K562 (cell line): ENCODE data around the gene POM121. TPM values are rescaled to one million over a fixed set of nuclear protein-coding genes. Genes with fewer than 3 reads are reported as not detected.
"Not testable (repeated sequence)": the region's sequence is repeated elsewhere in the genome, so short reads cannot be mapped to it uniquely, and the experiment has no call there.

ENCODE experiments used
- ATAC-seq: fragments of 200-7000 bp; cut with Tn5 transposase; 3 replicates; pipeline ENCODE4 v1.9.1; 2020; ENCODE audit warnings: moderate library complexity
- BruUV-seq: library from RNA; stranded (reverse); fragments of 400-500 nt; replicated peaks from 2 replicates; lab custom pipeline; 2021; lab: Mats Ljungman, UMichigan
- CTCF ChIA-PET: fragments of 300-600 bp; formaldehyde crosslinking; extraction: SDS; loops from one replicate; lab custom pipeline; 2021; ENCODE audit warnings: low intra/inter-chr PET ratio; lab: Yijun Ruan, JAX
- POLR2A ChIA-PET: fragments of 300-600, 350-650 bp; sonication (Branson Sonifier 250); formaldehyde crosslinking; extraction: SDS; loops from one replicate; lab custom pipeline; 2021; ENCODE audit warnings: antibody characterized with exemption, inconsistent platforms; lab: Yijun Ruan, JAX
- DNase-seq, 4 experiments: peaks; one replicate each; pipeline versions ENCODE4 v3.0.0 to v3.0.0-alpha.2; 2011 to 2018; ENCODE audit warnings: low spot score in 3 of 4, mixed read lengths in 3 of 4; ENCODE audit errors: extremely low read depth in 1 of 4
- FAIRE-seq: peaks from 2 replicates; lab custom pipeline; 2011; peaks lifted over from hg19 to GRCh38; lab: Jason Lieb, UNC
- H2AFZ ChIP-seq: 2 replicates; pipeline ENCODE4 v1.6.0; 2011; ENCODE audit warnings: low read depth, low read length, control low read depth, inconsistent platforms
- H3K27ac ChIP-seq: fragments of 200-600 bp; 3 replicates; pipeline ENCODE4 v1.8.0; 2011; ENCODE audit warnings: low read depth, mild to moderate bottlenecking, control low read depth, inconsistent platforms, low read length, moderate library complexity, mixed read lengths; ENCODE audit errors: extremely low read depth
- H3K27me3 ChIP-seq, 2 experiments: fragments of 300-600 bp in 1 of 2; 2 replicates in 1 of 2; 3 replicates in 1 of 2; pipeline versions ENCODE4 v1.6.0 to v1.8.0; 2011; ENCODE audit warnings: inconsistent platforms in 2 of 2, low read length in 2 of 2, mild to moderate bottlenecking in 1 of 2, mixed read lengths in 1 of 2, moderate library complexity in 1 of 2; ENCODE audit not compliant: control insufficient read depth in 2 of 2, insufficient read depth in 2 of 2
- H3K36me3 ChIP-seq: fragments of 300-600 bp; 3 replicates; pipeline ENCODE4 v1.8.0; 2011; ENCODE audit warnings: mild to moderate bottlenecking, low read length, inconsistent platforms; ENCODE audit not compliant: control insufficient read depth, insufficient read depth
- H3K4me1 ChIP-seq, 2 experiments: fragments of 200-600 bp in 1 of 2; replicated peaks in 1 of 2; 2 replicates in 1 of 2; 3 replicates in 1 of 2; pipeline versions ENCODE4 v1.5.1 to v1.8.0; 2011; ENCODE audit warnings: inconsistent platforms in 2 of 2, low read length in 2 of 2, mild to moderate bottlenecking in 1 of 2, mixed read lengths in 1 of 2, moderate library complexity in 1 of 2; ENCODE audit not compliant: control insufficient read depth in 2 of 2, insufficient read depth in 2 of 2
- H3K4me2 ChIP-seq: 2 replicates; pipeline ENCODE4 v1.6.1; 2011; ENCODE audit warnings: low read length, control low read depth, inconsistent platforms, mixed read lengths; ENCODE audit not compliant: insufficient read depth
- H3K4me3 ChIP-seq: fragments of 200-600 bp; sonication (generic), shearing (Covaris generic); 2 replicates; pipeline ENCODE4 v1.5.1; 2016; ENCODE audit warnings: control low read depth, inconsistent platforms
- H3K79me2 ChIP-seq: fragments of 200-600 bp; 3 replicates; pipeline ENCODE4 v1.8.0; 2011; ENCODE audit warnings: low read length, inconsistent platforms; ENCODE audit not compliant: control insufficient read depth, insufficient read depth
- H3K9ac ChIP-seq, 2 experiments: 2 replicates each; pipeline versions ENCODE4 v1.6.0 to v1.6.1; 2011; ENCODE audit warnings: low read depth in 2 of 2, low read length in 2 of 2, control low read depth in 1 of 2, inconsistent platforms in 1 of 2, mild to moderate bottlenecking in 1 of 2, mixed read lengths in 1 of 2; ENCODE audit not compliant: insufficient read depth in 1 of 2
- H3K9me1 ChIP-seq: one replicate; pipeline ENCODE4 v1.6.0; 2011; ENCODE audit warnings: inconsistent platforms, mild to moderate bottlenecking, low read length, moderate library complexity; ENCODE audit not compliant: control insufficient read depth, insufficient read depth
- H3K9me3 ChIP-seq: replicated peaks from 2 replicates; pipeline ENCODE4 v1.5.1; 2011; ENCODE audit warnings: low read depth, low read length, inconsistent platforms; ENCODE audit not compliant: control insufficient read depth, insufficient read depth
- H4K20me1 ChIP-seq: replicated peaks from 2 replicates; pipeline ENCODE4 v1.6.1; 2011; ENCODE audit warnings: low read length, inconsistent platforms, mixed read lengths; ENCODE audit not compliant: control insufficient read depth, insufficient read depth
- ELF1 ChIP-seq: fragments of 200-800 bp; sonication (Bioruptor generic); IDR thresholded peaks from 2 replicates; pipeline ENCODE4 v1.6.1; 2016; ENCODE audit warnings: missing genetic modification characterization, missing compliant biosample characterization
- GABPA ChIP-seq: fragments of 200-800 bp; sonication (Bioruptor generic); conservative IDR thresholded peaks from 2 replicates; pipeline ENCODE4 v1.6.1; 2016; ENCODE audit warnings: low read depth, missing genetic modification characterization, missing compliant biosample characterization
- NR2C1 ChIP-seq, 2 experiments: fragments of 450-650 bp; IDR thresholded peaks; 2 replicates each; pipeline ENCODE4 v1.6.1; 2017; ENCODE audit warnings: mild to moderate bottlenecking in 2 of 2, antibody characterized with exemption in 1 of 2, inconsistent platforms in 1 of 2, missing compliant biosample characterization in 1 of 2, missing genetic modification characterization in 1 of 2
- NR2C2 ChIP-seq, 2 experiments: fragments of 200-800 bp in 1 of 2; sonication (Bioruptor generic) in 1 of 2; sonication (generic) in 1 of 2; formaldehyde crosslinking in 1 of 2; IDR thresholded peaks; 2 replicates each; pipeline versions ENCODE4 v1.6.1 to v1.8.0; 2016 to 2022; ENCODE audit warnings: mild to moderate bottlenecking in 1 of 2, missing compliant biosample characterization in 1 of 2, missing genetic modification characterization in 1 of 2, missing genetic modification reagents in 1 of 2
- PHF8 ChIP-seq: fragments of 200-600 bp; sonication (generic); IDR thresholded peaks from 2 replicates; pipeline ENCODE4 v1.6.1; 2012; ENCODE audit warnings: mixed run types, mild to moderate bottlenecking, inconsistent platforms, low read length, moderate library complexity, borderline replicate concordance
- WGBS: fragments of 100-300 bp; shearing (Covaris generic); methylation state at CpG from one replicate; pipeline ENCODE4 v1.1.6; 2016; ENCODE audit warnings: low coverage, mixed read lengths; ENCODE audit not compliant: insufficient coverage; ENCODE audit errors: missing lambda C conversion rate; 5-methylcytosine and 5-hydroxymethylcytosine counted together
- in situ Hi-C: fragments of 300-500 bp; cut with MboI; formaldehyde crosslinking; loops from 4 replicates; pipeline ENCODE4 v1.15.0; 2018; ENCODE audit warnings: inconsistent platforms, mixed read lengths
- intact Hi-C: fragments of 100-400 bp; cut with micrococcal nuclease; formaldehyde crosslinking; loops from 2 replicates; pipeline ENCODE4 v1.14.2; 2022
- polyA plus RNA-seq, 8 experiments: library from polyadenylated mRNA; depleted of rRNA in 4 of 8; stranded (reverse) in 5 of 8; unstranded in 3 of 8; fragments of >200 nt; fragmentation: Nextera tagmentation in 2 of 8; fragmentation: Illumina TruSeq in 1 of 8; extraction: Ambion mirVana in 2 of 8; extraction: Trizol in 1 of 8; gene quantifications; 2 replicates each; pipeline versions ENCODE4 v1.2.1 to v1.2.3, GENCODE V29; 2011 to 2014; ENCODE audit warnings: inconsistent platforms in 1 of 8, missing spikeins in 1 of 8
- total RNA-seq, 7 experiments: library from RNA; depleted of rRNA in 6 of 7; stranded (reverse); fragments of >200 nt in 6 of 7; fragmentation: Illumina TruSeq in 2 of 7; extraction: Trizol in 2 of 7; gene quantifications; 2 replicates each; pipeline versions ENCODE4 v1.2.1 to v1.2.3, GENCODE V29; 2011 to 2021; ENCODE audit warnings: low replicate concordance in 1 of 7
- TF ChIP-seq, protein P1 (sequence below), 2 experiments: fragments of 450-650 bp in 1 of 2; sonication (generic) in 1 of 2; formaldehyde crosslinking in 1 of 2; IDR thresholded peaks; 2 replicates each; pipeline versions ENCODE4 v1.7.1 to v1.9.0; 2016 to 2022; ENCODE audit warnings: inconsistent platforms in 1 of 2, mild to moderate bottlenecking in 1 of 2, missing genetic modification reagents in 1 of 2

The POM121 gene
- total and polyA plus RNA-seq, 9 of the 15 experiments (the other 6 are each of a cell fraction or from before 2014, with no cell fraction given) = 3.6 to 112 (median 12.5) TPM

DNA sequence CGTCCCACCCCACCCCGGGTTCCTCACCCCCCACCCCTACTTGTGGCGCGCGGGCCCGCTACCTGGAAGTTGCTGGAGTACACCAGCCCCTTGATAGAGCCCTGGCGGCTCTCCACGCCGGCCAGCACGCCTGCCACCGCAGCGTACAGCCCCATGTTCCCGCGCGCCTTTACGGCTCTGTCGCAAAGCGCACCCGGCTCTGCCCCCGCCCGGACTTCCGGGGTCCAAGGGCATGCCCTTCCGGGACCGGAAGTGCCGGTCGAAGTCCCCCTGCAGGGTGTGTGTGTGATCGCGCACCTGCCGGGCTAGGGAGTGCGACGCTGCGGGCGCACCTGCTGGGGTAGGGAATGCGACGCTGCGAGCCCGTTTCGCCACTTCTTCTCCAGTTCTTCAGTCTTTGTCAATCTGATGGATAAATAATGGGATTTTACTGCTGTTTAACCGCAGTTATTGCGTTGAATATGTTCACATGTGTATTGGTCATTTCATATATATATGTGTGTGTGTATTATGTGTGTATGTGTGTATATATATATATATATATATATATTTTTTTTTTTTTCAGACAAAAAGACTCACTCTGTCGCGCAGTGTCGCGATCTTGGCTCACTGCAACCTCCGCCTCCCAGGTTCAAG lies 29.8 kb downstream of the POM121 start (continued):
- TF ChIP-seq, protein P1, sequence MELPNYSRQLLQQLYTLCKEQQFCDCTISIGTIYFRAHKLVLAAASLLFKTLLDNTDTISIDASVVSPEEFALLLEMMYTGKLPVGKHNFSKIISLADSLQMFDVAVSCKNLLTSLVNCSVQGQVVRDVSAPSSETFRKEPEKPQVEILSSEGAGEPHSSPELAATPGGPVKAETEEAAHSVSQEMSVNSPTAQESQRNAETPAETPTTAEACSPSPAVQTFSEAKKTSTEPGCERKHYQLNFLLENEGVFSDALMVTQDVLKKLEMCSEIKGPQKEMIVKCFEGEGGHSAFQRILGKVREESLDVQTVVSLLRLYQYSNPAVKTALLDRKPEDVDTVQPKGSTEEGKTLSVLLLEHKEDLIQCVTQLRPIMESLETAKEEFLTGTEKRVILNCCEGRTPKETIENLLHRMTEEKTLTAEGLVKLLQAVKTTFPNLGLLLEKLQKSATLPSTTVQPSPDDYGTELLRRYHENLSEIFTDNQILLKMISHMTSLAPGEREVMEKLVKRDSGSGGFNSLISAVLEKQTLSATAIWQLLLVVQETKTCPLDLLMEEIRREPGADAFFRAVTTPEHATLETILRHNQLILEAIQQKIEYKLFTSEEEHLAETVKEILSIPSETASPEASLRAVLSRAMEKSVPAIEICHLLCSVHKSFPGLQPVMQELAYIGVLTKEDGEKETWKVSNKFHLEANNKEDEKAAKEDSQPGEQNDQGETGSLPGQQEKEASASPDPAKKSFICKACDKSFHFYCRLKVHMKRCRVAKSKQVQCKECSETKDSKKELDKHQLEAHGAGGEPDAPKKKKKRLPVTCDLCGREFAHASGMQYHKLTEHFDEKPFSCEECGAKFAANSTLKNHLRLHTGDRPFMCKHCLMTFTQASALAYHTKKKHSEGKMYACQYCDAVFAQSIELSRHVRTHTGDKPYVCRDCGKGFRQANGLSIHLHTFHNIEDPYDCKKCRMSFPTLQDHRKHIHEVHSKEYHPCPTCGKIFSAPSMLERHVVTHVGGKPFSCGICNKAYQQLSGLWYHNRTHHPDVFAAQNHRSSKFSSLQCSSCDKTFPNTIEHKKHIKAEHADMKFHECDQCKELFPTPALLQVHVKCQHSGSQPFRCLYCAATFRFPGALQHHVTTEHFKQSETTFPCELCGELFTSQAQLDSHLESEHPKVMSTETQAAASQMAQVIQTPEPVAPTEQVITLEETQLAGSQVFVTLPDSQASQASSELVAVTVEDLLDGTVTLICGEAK (IDR thresholded peaks at IDR 0.05) = peak; percentile 61; the same call in 1 of the 2 replicates
- TF ChIP-seq, protein P1 (CRISPR knock-in tag; IDR thresholded peaks at IDR 0.05) = not testable (repeated sequence)
- TF ChIP-seq PHF8 (peak; percentile 24; the same call in 1 of the 2 replicates), NR2C1 (IDR thresholded peaks at IDR 0.05) (peak; percentile 66), NR2C2 (tag; IDR thresholded peaks at IDR 0.05) (peak; percentile 72), ELF1 (tag) (peak; percentile 41; the same call in 1 of the 2 replicates), GABPA (peak; percentile 72)
- not testable (repeated sequence) for TF ChIP-seq NR2C1 (tag; IDR thresholded peaks at IDR 0.05); NR2C2 (CRISPR knock-in tag; IDR thresholded peaks at IDR 0.05)

DNA sequence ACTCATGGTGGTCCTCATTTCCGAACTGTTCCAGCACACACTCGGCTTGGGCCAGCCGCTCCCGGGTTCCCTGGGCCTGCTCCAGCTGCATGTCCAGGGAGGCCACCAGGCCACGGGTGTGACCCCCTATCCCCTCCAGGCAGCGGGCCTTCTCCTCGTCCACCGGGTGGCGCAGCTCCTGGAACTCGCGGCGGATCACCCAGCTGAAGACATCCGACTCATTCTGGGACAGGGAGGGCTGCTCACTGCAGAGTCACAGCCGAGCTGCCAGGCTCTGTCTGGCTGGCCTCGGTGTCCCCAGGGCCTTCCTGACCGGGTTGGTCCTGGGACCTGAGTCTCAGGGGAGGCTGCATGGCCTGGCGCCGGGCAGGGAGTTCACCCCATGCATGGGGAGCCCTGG lies 35.1 kb downstream of the POM121 start:
- in situ Hi-C loops, H2AFZ ChIP-seq, H3K36me3 ChIP-seq, DNase-seq, H3K9me1 ChIP-seq, H3K4me1 ChIP-seq, H3K9ac ChIP-seq, intact Hi-C loops, H3K9me3 ChIP-seq, H3K27me3 ChIP-seq, H3K79me2 ChIP-seq, H3K4me3 ChIP-seq, FAIRE-seq, CTCF ChIA-PET, BruUV-seq, H3K27ac ChIP-seq, POLR2A ChIA-PET, H4K20me1 ChIP-seq, H3K4me2 ChIP-seq: not testable (repeated sequence)
- WGBS = 45% methylated on average over 4 of the region's 18 CpGs
- ATAC-seq = peak; percentile 94
